ENCODE results near the gene SPAG9.

DNA sequence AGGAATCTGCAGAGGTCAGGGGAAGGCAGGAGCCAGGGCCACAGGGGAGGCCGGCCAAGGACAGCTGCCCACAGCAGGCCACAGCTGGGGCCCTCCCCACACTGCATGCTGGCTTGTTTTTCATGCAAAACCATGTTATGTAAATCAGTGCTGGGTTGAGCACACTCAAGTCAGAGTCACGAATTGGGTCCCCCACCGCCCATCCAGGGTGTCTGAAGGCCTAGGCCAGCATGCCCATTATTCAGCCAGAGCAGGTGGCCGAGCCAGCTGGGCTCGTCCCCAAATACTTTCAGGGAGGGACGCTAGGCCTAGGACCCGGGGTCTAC, 203.3 kb downstream of the SPAG9 start:
- TF ChIP-seq GTF2F1 (IDR thresholded peaks at IDR 0.05; ENCODE audit: borderline replicate concordance, low read depth, low read length) (no peak), CTCF (IDR thresholded peaks at IDR 0.05; ENCODE audit: control extremely low read depth in 1 of 3, insufficient read depth in 1 of 3, low read depth in 1 of 3, low read length in 3 of 3) (no peak), JUN (IDR thresholded peaks at IDR 0.05; ENCODE audit: low read depth, low read length) (no peak), POLR2A (IDR thresholded peaks at IDR 0.05; ENCODE audit: control extremely low read depth in 1 of 2, low read depth in 2 of 2, low read length in 2 of 2) (no peak), CREB1 (IDR thresholded peaks at IDR 0.05) (no peak), SIN3A (conservative IDR thresholded peaks at IDR 0.05 in 1 of 2, IDR thresholded peaks at IDR 0.05 in 1 of 2; ENCODE audit: low read depth in 1 of 2, low read length in 2 of 2) (no peak), ZNF274 (IDR thresholded peaks at IDR 0.05; ENCODE audit: borderline replicate concordance, extremely low read depth, low read length) (no peak)
- TF ChIP-seq, protein P1, sequence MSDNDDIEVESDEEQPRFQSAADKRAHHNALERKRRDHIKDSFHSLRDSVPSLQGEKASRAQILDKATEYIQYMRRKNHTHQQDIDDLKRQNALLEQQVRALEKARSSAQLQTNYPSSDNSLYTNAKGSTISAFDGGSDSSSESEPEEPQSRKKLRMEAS (IDR thresholded peaks at IDR 0.05), result peak; percentile 74
- TF ChIP-seq, protein P2, sequence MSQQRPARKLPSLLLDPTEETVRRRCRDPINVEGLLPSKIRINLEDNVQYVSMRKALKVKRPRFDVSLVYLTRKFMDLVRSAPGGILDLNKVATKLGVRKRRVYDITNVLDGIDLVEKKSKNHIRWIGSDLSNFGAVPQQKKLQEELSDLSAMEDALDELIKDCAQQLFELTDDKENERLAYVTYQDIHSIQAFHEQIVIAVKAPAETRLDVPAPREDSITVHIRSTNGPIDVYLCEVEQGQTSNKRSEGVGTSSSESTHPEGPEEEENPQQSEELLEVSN (IDR thresholded peaks at IDR 0.05), result peak; percentile 55; the same call in 1 of the 2 replicates

All from H1 (cell line).